CD4-positive, alpha-beta memory T cell (primary cell): ENCODE results near the gene CLPTM1L. TPM values are rescaled to one million over a fixed set of nuclear protein-coding genes. Genes with fewer than 3 reads are reported as not detected.
A peak's percentile ranks its signal among the peaks of the same experiment; 100 is the strongest.
"Not testable (repeated sequence)": the region's sequence is repeated elsewhere in the genome, so short reads cannot be mapped to it uniquely, and the experiment has no call there.

Source experiments
- CTCF ChIA-PET: fragments of 350-600 bp; sonication (Branson Sonifier 250); formaldehyde crosslinking; loops from one replicate; lab custom pipeline; 2021; ENCODE audit warnings: inconsistent platforms; ENCODE audit not compliant: partially characterized antibody; lab: Charles Lee
- POLR2A ChIA-PET: fragments of 350-600 bp; sonication (Branson Sonifier 250); formaldehyde crosslinking; loops from one replicate; lab custom pipeline; 2021; ENCODE audit not compliant: partially characterized antibody; lab: Charles Lee
- DNase-seq, 5 donors: peaks; one replicate each; pipeline versions ENCODE4 v3.0.0 to v3.0.0-alpha.2; 2020 to 2022; ENCODE audit warnings: mixed read lengths in 1 of 5
- H3K27ac ChIP-seq: one replicate; pipeline ENCODE4 v1.7.0; 2013; ENCODE audit warnings: low read depth, low read length
- H3K27me3 ChIP-seq: 2 replicates; pipeline ENCODE4 v1.7.0; 2013; ENCODE audit warnings: mild to moderate bottlenecking, low read length, moderate library complexity; ENCODE audit not compliant: insufficient read depth
- H3K36me3 ChIP-seq: 2 replicates; pipeline ENCODE4 v1.7.0; 2013; ENCODE audit warnings: mild to moderate bottlenecking, low read length, moderate library complexity; ENCODE audit not compliant: insufficient read depth
- H3K4me1 ChIP-seq: 2 replicates; pipeline ENCODE4 v1.7.0; 2013; ENCODE audit warnings: mild to moderate bottlenecking, low read length, moderate library complexity; ENCODE audit not compliant: insufficient read depth
- H3K4me3 ChIP-seq, 2 donors: one replicate each; pipeline ENCODE4 v1.7.0; 2013; ENCODE audit warnings: low read length in 2 of 2, mild to moderate bottlenecking in 1 of 2
- H3K9me3 ChIP-seq, 2 donors: one replicate each; pipeline ENCODE4 v1.7.0; 2013; ENCODE audit warnings: low read length in 2 of 2, control low read depth in 1 of 2; ENCODE audit not compliant: control insufficient read depth in 1 of 2
- H3K27ac Mint-ChIP-seq, 7 donors: one replicate each; pipeline ENCODE4 v1.8.0; 2020 to 2021; ENCODE audit warnings: mixed read lengths in 7 of 7, mild to moderate bottlenecking in 6 of 7, inconsistent platforms in 3 of 7, moderate library complexity in 3 of 7
- H3K27me3 Mint-ChIP-seq, 2 donors: one replicate each; pipeline ENCODE4 v1.8.0; 2020 to 2021; ENCODE audit warnings: mixed read lengths in 2 of 2
- H3K36me3 Mint-ChIP-seq, 2 donors: one replicate each; pipeline ENCODE4 v1.8.0; 2020 to 2021; ENCODE audit warnings: mixed read lengths in 2 of 2, inconsistent platforms in 1 of 2, mild to moderate bottlenecking in 1 of 2
- H3K4me1 Mint-ChIP-seq, 4 donors: one replicate each; pipeline ENCODE4 v1.8.0; 2020 to 2021; ENCODE audit warnings: mixed read lengths in 4 of 4, mild to moderate bottlenecking in 1 of 4
- H3K4me3 Mint-ChIP-seq, 8 donors: one replicate each; pipeline ENCODE4 v1.8.0; 2020 to 2021; ENCODE audit warnings: mixed read lengths in 8 of 8, mild to moderate bottlenecking in 7 of 8, moderate library complexity in 6 of 8, inconsistent platforms in 3 of 8
- H3K9me3 Mint-ChIP-seq, 8 donors: one replicate each; pipeline ENCODE4 v1.8.0; 2020 to 2021; ENCODE audit warnings: mixed read lengths in 8 of 8, mild to moderate bottlenecking in 5 of 8, inconsistent platforms in 3 of 8, moderate library complexity in 1 of 8
- intact Hi-C: fragments of 100-400 bp; cut with micrococcal nuclease; formaldehyde crosslinking; loops from one replicate; pipeline ENCODE4 v1.15.1; 2023
- polyA plus RNA-seq, 2 donors: library from polyadenylated mRNA; unstranded; fragments of 300-500 nt; fragmentation: Illumina TruSeq; gene quantifications; one replicate each; pipeline ENCODE4 v1.2.3, GENCODE V29; 2021
- total RNA-seq, 2 experiments: library from RNA; stranded (reverse); gene quantifications; one replicate each; pipeline ENCODE4 v1.2.3, GENCODE V29; 2021

Gene CLPTM1L
- total and polyA plus RNA-seq, 4 experiments from 2014 or later, result 34.1 to 87.4 (median 72.6) TPM

DNA sequence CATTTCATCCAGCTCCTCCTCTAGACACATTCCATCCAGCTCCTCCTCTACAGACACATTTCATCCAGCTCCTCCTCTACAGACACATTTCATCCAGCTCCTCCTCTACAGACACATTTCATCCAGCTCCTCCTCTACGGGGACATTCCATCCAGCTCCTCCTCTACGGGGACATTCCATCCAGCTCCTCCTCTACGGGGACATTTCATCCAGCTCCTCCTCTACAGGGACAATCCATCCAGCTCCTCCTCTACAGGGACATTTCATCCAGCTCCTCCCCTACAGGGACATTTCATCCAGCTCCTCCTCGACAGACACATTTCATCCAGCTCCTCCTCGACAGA lies 18.4 kb downstream of the CLPTM1L start:
- Mint-ChIP-seq H3K27ac (peak overlapping the region in 4 of 7 donors; percentile 0 to 57 (median 27)), H3K4me1 (peaks cover 0 to 13% (median 4%) of the 10 kb centered on the region in 4 donors), H3K36me3 (peaks cover 20 to 61% of the 10 kb centered on the region in 2 donors)
- peaks cover 62% of the 10 kb centered on the region for H3K36me3 ChIP-seq
- H3K4me3 Mint-ChIP-seq, H3K27me3 ChIP-seq, H3K27me3 Mint-ChIP-seq, H3K9me3 ChIP-seq, intact Hi-C loops, H3K27ac ChIP-seq, H3K4me1 ChIP-seq, DNase-seq, H3K9me3 Mint-ChIP-seq, H3K4me3 ChIP-seq: not testable (repeated sequence)
- ChIA-PET POLR2A (interaction anchor here (0.6 to 2.1 kb wide), 3 partner anchors 9 to 14 kb away, joined by 3 to 8 read pairs (median 4); no protein-coding TSS in a partner anchor), CTCF (interaction anchor here (1.1 to 1.3 kb wide), 2 partner anchors 11 to 54 kb away, joined by 3 to 5 read pairs; no protein-coding TSS in a partner anchor)

DNA sequence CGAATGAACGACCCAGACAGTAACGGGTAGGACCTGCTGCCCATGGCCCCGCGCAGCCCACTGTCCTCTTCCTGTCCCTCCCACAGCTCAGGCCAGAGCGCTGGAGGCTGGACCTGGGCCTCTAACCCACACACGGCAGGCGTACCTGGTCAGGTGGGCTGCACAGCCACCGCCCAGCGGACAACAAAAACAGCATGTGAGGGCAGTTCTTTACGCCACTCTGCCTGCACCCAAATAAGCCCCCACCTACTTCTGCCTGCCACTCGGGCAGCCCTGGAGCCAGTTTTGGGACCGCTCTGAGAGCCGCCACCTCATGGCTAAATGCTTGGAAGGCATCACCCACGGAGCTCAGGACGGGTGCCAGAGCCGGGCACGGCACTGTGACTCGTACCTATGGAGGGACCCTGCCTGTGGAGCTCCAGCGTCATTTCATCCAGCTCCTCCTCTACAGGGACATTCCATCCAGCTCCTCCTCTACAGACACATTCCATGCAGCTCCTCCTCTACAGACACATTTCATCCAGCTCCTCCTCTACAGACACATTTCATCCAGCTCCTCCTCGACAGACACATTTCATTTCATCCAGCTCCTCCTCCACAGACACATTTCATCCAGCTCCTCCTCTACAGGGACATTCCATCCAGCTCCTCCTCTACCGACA lies 18.9 kb downstream of the CLPTM1L start:
- Histone ChIP-seq H3K4me3 (no peak overlapping the region), H3K9me3 (no peaks in the 10 kb centered on the region), H3K27me3 (no peaks in the 10 kb centered on the region), H3K27ac (no peak overlapping the region), H3K36me3 (peaks cover 61% of the 10 kb centered on the region), H3K4me1 (no peaks in the 10 kb centered on the region)
- no peaks in the 10 kb centered on the region for H3K9me3 Mint-ChIP-seq
- peak overlapping the region in 3 of 7 donors; percentile 0 to 30 (median 14) for H3K27ac Mint-ChIP-seq
- intact Hi-C loops, result no loop called here
- H3K27me3 Mint-ChIP-seq, result no peaks in the 10 kb centered on the region
- ChIA-PET CTCF (interaction anchor here (1.1 to 1.6 kb wide), 2 partner anchors 10 to 159 kb away, joined by 3 to 5 read pairs; no protein-coding TSS in a partner anchor), POLR2A (interaction anchor here (0.6 to 2.1 kb wide), 2 partner anchors 10 kb away, joined by 3 to 8 read pairs; no protein-coding TSS in a partner anchor)
- H3K4me1 Mint-ChIP-seq, result peaks cover 0 to 13% (median 4%) of the 10 kb centered on the region in 4 donors
- DNase-seq, result no peak
- H3K4me3 Mint-ChIP-seq, result no peak overlapping the region
- peaks cover 22 to 63% of the 10 kb centered on the region in 2 donors for H3K36me3 Mint-ChIP-seq

DNA sequence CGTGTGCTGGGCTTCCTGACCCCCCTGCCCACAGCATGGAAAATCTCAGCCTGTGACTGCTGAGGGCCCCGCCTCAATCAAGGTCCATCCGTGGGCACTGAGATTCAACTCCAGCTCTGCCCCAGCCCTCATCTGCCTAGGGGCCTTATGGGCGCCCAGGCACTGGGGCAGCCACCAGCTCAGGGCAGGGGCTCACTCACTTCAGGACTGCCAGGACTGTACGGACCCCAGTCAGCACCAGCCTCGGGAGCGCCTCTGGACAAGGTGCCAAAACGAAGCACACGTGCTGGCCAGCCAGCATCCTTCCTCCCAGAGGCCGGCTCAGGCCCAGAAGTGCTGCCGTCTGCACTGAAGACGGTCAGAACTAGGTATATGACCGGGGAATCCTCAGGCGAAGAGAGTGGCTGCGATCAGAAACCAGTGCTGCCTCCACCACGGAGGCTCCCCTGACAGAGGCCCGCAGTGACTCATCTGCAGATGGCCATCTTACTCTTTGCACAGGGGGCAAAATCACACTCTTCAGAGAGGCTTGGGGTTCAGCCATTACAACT lies 19.6 kb downstream of the CLPTM1L start:
- DNase-seq, result no peak
- no peak overlapping the region for H3K4me3 Mint-ChIP-seq
- ChIA-PET POLR2A (interaction anchor here (2.1 kb wide), 1 partner anchor 9 kb away, joined by 8 read pairs; no protein-coding TSS in a partner anchor), CTCF (interaction anchor here (1.1 to 1.6 kb wide), 2 partner anchors 10 to 158 kb away, joined by 3 to 5 read pairs; no protein-coding TSS in a partner anchor)
- H3K27me3 Mint-ChIP-seq, result no peaks in the 10 kb centered on the region
- no peak overlapping the region for H3K27ac Mint-ChIP-seq
- Histone ChIP-seq H3K27ac (no peak overlapping the region), H3K4me3 (no peak overlapping the region), H3K36me3 (peaks cover 60% of the 10 kb centered on the region), H3K9me3 (no peaks in the 10 kb centered on the region), H3K4me1 (no peaks in the 10 kb centered on the region), H3K27me3 (no peaks in the 10 kb centered on the region)
- H3K36me3 Mint-ChIP-seq, result peaks cover 28 to 62% of the 10 kb centered on the region in 2 donors
- no peaks in the 10 kb centered on the region for H3K9me3 Mint-ChIP-seq
- peaks cover 0 to 13% (median 4%) of the 10 kb centered on the region in 4 donors for H3K4me1 Mint-ChIP-seq
- intact Hi-C loops, result no loop called here

DNA sequence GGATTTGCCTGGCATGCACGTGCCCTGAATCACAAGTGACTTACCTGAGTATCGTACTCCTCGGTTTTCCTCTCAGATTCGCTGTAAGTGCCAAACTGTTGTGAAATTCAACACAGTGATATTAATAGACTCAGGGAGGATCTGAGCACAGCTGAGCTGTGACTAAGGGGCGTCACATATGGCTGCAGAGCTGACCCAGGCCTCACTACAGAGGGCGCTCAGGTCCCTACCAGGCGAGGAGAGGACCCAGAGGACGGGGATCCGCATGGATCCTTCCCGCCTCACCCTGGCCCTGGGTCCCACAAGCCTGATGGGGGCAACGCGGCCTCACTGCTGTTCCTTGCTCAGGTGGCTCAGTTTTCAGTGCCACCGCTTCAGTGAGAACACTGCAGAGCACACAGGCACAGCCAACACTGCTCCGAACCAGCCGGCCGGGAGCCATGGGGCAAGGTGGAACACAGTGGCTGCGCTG lies 20.1 kb downstream of the CLPTM1L start:
- intact Hi-C loops, result no loop called here
- peaks cover 31 to 63% of the 10 kb centered on the region in 2 donors for H3K36me3 Mint-ChIP-seq
- H3K27me3 Mint-ChIP-seq, result no peaks in the 10 kb centered on the region
- POLR2A ChIA-PET, result no interaction called here
- no peak overlapping the region for H3K4me3 Mint-ChIP-seq
- H3K4me1 Mint-ChIP-seq, result peaks cover 0 to 13% (median 4%) of the 10 kb centered on the region in 4 donors
- H3K27ac Mint-ChIP-seq, result no peak overlapping the region
- peak in 1 of 5 donors; percentile 40 for DNase-seq
- no peaks in the 10 kb centered on the region for H3K9me3 Mint-ChIP-seq
- no peak overlapping the region for H3K4me3 ChIP-seq
- H3K27me3 ChIP-seq, result no peaks in the 10 kb centered on the region
- H3K9me3 ChIP-seq, result no peaks in the 10 kb centered on the region
- H3K27ac ChIP-seq, result no peak overlapping the region
- CTCF ChIA-PET, result interaction anchor here (1.6 kb wide), 1 partner anchor 157 kb away, joined by 3 read pairs; no protein-coding TSS in a partner anchor
- H3K36me3 ChIP-seq, result peaks cover 60% of the 10 kb centered on the region
- no peaks in the 10 kb centered on the region for H3K4me1 ChIP-seq

DNA sequence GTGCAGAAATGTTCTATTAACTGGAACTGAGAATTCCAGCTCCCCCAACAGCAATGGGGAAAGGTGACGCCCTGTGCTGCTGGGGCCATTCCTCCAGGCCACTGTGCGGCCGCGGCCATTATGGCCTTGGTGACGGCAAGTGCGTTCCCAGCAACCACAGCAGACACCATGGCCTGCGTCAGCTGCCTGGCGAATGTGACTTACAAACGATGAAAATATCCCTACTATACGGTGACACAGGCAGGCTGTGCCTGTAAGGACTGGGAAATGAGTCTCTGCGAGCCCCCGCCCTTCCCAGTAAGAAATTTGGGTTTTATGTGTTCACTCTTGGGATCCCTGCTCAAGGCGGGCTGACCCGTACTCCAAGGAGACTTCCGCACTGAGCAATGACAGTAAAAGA lies 20.6 kb downstream of the CLPTM1L start:
- peaks cover 0 to 13% (median 4%) of the 10 kb centered on the region in 4 donors for H3K4me1 Mint-ChIP-seq
- ChIA-PET POLR2A (no interaction called here), CTCF (no interaction called here)
- no peak overlapping the region for H3K27ac Mint-ChIP-seq
- Histone ChIP-seq H3K27ac (no peak overlapping the region), H3K36me3 (peaks cover 63% of the 10 kb centered on the region), H3K4me3 (no peak overlapping the region), H3K4me1 (no peaks in the 10 kb centered on the region), H3K27me3 (no peaks in the 10 kb centered on the region), H3K9me3 (no peaks in the 10 kb centered on the region)
- H3K36me3 Mint-ChIP-seq, result peaks cover 31 to 65% of the 10 kb centered on the region in 2 donors
- no peak overlapping the region for H3K4me3 Mint-ChIP-seq
- intact Hi-C loops, result no loop called here
- DNase-seq, result peak in 1 of 5 donors; percentile 27
- no peaks in the 10 kb centered on the region for H3K27me3 Mint-ChIP-seq
- no peaks in the 10 kb centered on the region for H3K9me3 Mint-ChIP-seq

DNA sequence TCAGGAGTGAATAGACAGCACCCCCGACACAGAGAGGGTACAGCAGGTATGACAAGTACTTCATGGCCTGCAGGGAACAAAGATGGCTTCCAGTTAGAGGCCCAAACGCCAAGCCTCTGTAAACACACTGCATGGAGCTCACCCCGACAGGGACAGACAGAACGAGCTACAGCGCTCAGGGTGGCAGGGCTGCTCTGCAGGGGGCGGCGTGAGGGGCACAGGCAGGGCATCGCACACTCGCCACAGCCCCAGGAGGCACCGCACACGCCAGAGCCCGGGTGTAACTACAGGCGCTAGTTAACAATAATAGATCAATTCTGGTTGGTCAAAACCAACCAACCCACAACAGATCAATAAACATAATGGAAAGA lies 21.1 kb downstream of the CLPTM1L start:
- POLR2A ChIA-PET, result no interaction called here
- no peak overlapping the region for H3K4me3 ChIP-seq
- no peaks in the 10 kb centered on the region for H3K9me3 ChIP-seq
- DNase-seq, result peak in 1 of 5 donors; percentile 11
- Mint-ChIP-seq H3K4me1 (peaks cover 0 to 13% (median 3%) of the 10 kb centered on the region in 4 donors), H3K36me3 (peaks cover 31 to 68% of the 10 kb centered on the region in 2 donors), H3K27me3 (no peaks in the 10 kb centered on the region), H3K9me3 (no peaks in the 10 kb centered on the region), H3K27ac (no peak overlapping the region), H3K4me3 (no peak overlapping the region)
- CTCF ChIA-PET, result no interaction called here
- H3K27ac ChIP-seq, result no peak overlapping the region
- no peaks in the 10 kb centered on the region for H3K27me3 ChIP-seq
- intact Hi-C loops, result no loop called here
- H3K36me3 ChIP-seq, result peaks cover 59% of the 10 kb centered on the region
- no peaks in the 10 kb centered on the region for H3K4me1 ChIP-seq
